Measurements from ENCODE around the gene KLK14. TPM values are rescaled to one million over a fixed set of nuclear protein-coding genes. Genes with fewer than 3 reads are reported as not detected.

KLK14 gene
- total RNA-seq, 2 donors from 2014 or later: 0.35 TPM; not detected in 1

GRCh38 chr19:51083181-51083580 lies 494 bp upstream of the KLK14 start:
- peaks cover 0 to 6% of the 10 kb centered on the region in 2 donors for H3K4me1 ChIP-seq
- H3K9me3 ChIP-seq: no peaks in the 10 kb centered on the region
- no peak for DNase-seq (ENCODE audit: low spot score)
- no peak overlapping the region for H3K4me3 ChIP-seq
- H3K27ac ChIP-seq: no peak overlapping the region
- TF ChIP-seq, protein P1, sequence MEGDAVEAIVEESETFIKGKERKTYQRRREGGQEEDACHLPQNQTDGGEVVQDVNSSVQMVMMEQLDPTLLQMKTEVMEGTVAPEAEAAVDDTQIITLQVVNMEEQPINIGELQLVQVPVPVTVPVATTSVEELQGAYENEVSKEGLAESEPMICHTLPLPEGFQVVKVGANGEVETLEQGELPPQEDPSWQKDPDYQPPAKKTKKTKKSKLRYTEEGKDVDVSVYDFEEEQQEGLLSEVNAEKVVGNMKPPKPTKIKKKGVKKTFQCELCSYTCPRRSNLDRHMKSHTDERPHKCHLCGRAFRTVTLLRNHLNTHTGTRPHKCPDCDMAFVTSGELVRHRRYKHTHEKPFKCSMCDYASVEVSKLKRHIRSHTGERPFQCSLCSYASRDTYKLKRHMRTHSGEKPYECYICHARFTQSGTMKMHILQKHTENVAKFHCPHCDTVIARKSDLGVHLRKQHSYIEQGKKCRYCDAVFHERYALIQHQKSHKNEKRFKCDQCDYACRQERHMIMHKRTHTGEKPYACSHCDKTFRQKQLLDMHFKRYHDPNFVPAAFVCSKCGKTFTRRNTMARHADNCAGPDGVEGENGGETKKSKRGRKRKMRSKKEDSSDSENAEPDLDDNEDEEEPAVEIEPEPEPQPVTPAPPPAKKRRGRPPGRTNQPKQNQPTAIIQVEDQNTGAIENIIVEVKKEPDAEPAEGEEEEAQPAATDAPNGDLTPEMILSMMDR (IDR thresholded peaks at IDR 0.05): no peak
- no peaks in the 10 kb centered on the region for H3K36me3 ChIP-seq
- no peaks in the 10 kb centered on the region for H3K27me3 ChIP-seq

- no peak overlapping the region for H3K4me3 ChIP-seq
- no peaks in the 10 kb centered on the region for H3K9me3 ChIP-seq
- DNase-seq (ENCODE audit: low spot score): no peak
- no peaks in the 10 kb centered on the region for H3K27me3 ChIP-seq
- TF ChIP-seq, protein P1 (IDR thresholded peaks at IDR 0.05): no peak
- H3K36me3 ChIP-seq: no peaks in the 10 kb centered on the region
- H3K4me1 ChIP-seq: peaks cover 0 to 6% of the 10 kb centered on the region in 2 donors
- no peak overlapping the region for H3K27ac ChIP-seq
Measured at GRCh38 chr19:51081476-51081875, 1.2 kb downstream of the KLK14 start.

DNA sequence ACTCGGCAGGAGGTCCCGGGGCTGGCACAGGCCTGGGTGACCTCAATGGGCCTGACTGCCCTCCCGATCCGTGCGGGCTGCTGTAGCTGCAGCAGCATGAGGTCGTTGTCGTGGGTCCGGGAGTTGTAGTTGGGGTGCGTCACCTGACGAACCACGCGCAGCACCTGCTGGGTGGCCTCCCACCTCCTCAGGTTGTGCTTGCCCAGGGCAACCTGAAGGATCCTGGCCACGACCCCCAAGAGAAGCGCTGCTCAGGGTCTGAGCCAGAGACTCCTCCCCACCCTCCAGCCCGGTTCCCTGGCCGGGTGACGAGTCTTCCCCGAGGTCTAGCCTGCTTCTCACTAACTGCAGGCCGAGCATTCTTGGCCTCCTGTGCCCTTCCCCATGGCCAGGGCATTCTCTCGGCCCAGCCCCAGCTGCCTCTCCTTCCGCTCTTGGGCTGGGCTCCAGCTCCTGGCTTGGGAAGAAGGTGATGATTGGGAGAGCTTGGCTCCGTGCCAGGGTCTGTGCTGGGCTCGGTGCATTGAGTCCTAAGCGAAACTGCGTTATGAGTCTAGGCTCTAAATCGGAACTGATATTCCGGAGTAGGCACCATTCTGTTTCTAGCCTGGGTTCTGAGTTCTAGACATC lies 3.1 kb downstream of the KLK14 start:
- no peak overlapping the region for H3K4me3 ChIP-seq
- peaks cover 0 to 6% of the 10 kb centered on the region in 2 donors for H3K4me1 ChIP-seq
- TF ChIP-seq, protein P1 (IDR thresholded peaks at IDR 0.05): no peak
- no peaks in the 10 kb centered on the region for H3K36me3 ChIP-seq
- no peaks in the 10 kb centered on the region for H3K9me3 ChIP-seq
- no peak overlapping the region for H3K27ac ChIP-seq
- DNase-seq (ENCODE audit: low spot score): no peak
- no peaks in the 10 kb centered on the region for H3K27me3 ChIP-seq

- Histone ChIP-seq H3K4me1 (peaks cover 0 to 6% of the 10 kb centered on the region in 2 donors), H3K9me3 (peaks cover 0 to 8% of the 10 kb centered on the region in 2 donors), H3K36me3 (no peaks in the 10 kb centered on the region), H3K27me3 (no peaks in the 10 kb centered on the region), H3K27ac (no peak overlapping the region), H3K4me3 (no peak overlapping the region)
- no peak for DNase-seq (ENCODE audit: low spot score)
- TF ChIP-seq, protein P1 (IDR thresholded peaks at IDR 0.05): no peak
Measured at GRCh38 chr19:51078731-51079130, 4.0 kb downstream of the KLK14 start.

GRCh38 chr19:51078104-51078503 lies 4.6 kb downstream of the KLK14 start:
- no peaks in the 10 kb centered on the region for H3K27me3 ChIP-seq
- H3K4me1 ChIP-seq: peaks cover 0 to 6% of the 10 kb centered on the region in 2 donors
- H3K4me3 ChIP-seq: no peak overlapping the region
- TF ChIP-seq, protein P1 (IDR thresholded peaks at IDR 0.05): no peak
- H3K27ac ChIP-seq: no peak overlapping the region
- H3K36me3 ChIP-seq: no peaks in the 10 kb centered on the region
- no peak for DNase-seq (ENCODE audit: low spot score)
- peaks cover 0 to 14% of the 10 kb centered on the region in 2 donors for H3K9me3 ChIP-seq
